AG20443 (cell line): ENCODE measurements around the gene STAC3.

ENCODE experiments used
- DNase-seq: peaks from one replicate; pipeline ENCODE4 v3.0.0; 2012; ENCODE audit warnings: low spot score, mixed read lengths

Gene STAC3

GRCh38 chr12:57254506-57255280, 3.7 kb upstream of the STAC3 start:
- no peak for DNase-seq

- no peak for DNase-seq
Measured at GRCh38 chr12:57250541-57250940, 446 bp downstream of the STAC3 start.

- no peak for DNase-seq
Measured at GRCh38 chr12:57248934-57249742, 1.8 kb downstream of the STAC3 start.

- no peak for DNase-seq
Measured at GRCh38 chr12:57247041-57247440, 3.9 kb downstream of the STAC3 start.

GRCh38 chr12:57244312-57244696, 6.7 kb downstream of the STAC3 start:
- DNase-seq: no peak

- peak; percentile 85 for DNase-seq
Measured at GRCh38 chr12:57243521-57244311, 7.3 kb downstream of the STAC3 start.

- DNase-seq: peak; percentile 60
Measured at GRCh38 chr12:57242691-57243454, 8.1 kb downstream of the STAC3 start.

GRCh38 chr12:57242329-57242690, 8.7 kb downstream of the STAC3 start:
- DNase-seq: no peak

- no peak for DNase-seq
Measured at GRCh38 chr12:57241402-57242310, 9.3 kb downstream of the STAC3 start.

- no peak for DNase-seq
Measured at GRCh38 chr12:57240926-57241401, 10.0 kb downstream of the STAC3 start.

GRCh38 chr12:57240066-57240921, 10.7 kb downstream of the STAC3 start:
- peak; percentile 78 for DNase-seq

- DNase-seq: no peak
Measured at GRCh38 chr12:57239587-57240065, 11.4 kb downstream of the STAC3 start.

GRCh38 chr12:57238854-57239554, 12.0 kb downstream of the STAC3 start:
- peak; percentile 97 for DNase-seq

- DNase-seq: no peak
Measured at GRCh38 chr12:57237932-57238853, 12.8 kb downstream of the STAC3 start.

- no peak for DNase-seq
Measured at GRCh38 chr12:57237596-57237931, 13.4 kb downstream of the STAC3 start.

- DNase-seq: no peak
Measured at GRCh38 chr12:57236925-57237595, 13.9 kb downstream of the STAC3 start.

GRCh38 chr12:57236201-57236924, 14.6 kb downstream of the STAC3 start:
- DNase-seq: no peak
